NT2/D1 (cell line): ENCODE measurements around the gene LORICRIN.

Experiments
- SUZ12 ChIP-seq: IDR thresholded peaks from 2 replicates; pipeline ENCODE4 v1.6.1; 2011; ENCODE audit not compliant: insufficient read length, insufficient read depth; ENCODE audit errors: extremely low read depth
- YY1 ChIP-seq: IDR thresholded peaks from 2 replicates; pipeline ENCODE4 v1.6.1; 2011; ENCODE audit not compliant: insufficient read length, insufficient read depth
- ZNF274 ChIP-seq: IDR thresholded peaks from 2 replicates; pipeline ENCODE4 v1.6.1; 2011; ENCODE audit warnings: mild to moderate bottlenecking, low read depth, low read length

GRCh38 chr1:153262462-153263157, 3.1 kb downstream of the LORICRIN start:
- no peak for TF ChIP-seq ZNF274
- TF ChIP-seq YY1, result no peak
- no peak for TF ChIP-seq SUZ12
